ENCODE data around the gene XPR1. TPM values are rescaled to one million over a fixed set of nuclear protein-coding genes. Genes with fewer than 3 reads are reported as not detected.

Gene XPR1
- total RNA-seq, 1 experiment from 2014 or later: 19.9 TPM

DNA sequence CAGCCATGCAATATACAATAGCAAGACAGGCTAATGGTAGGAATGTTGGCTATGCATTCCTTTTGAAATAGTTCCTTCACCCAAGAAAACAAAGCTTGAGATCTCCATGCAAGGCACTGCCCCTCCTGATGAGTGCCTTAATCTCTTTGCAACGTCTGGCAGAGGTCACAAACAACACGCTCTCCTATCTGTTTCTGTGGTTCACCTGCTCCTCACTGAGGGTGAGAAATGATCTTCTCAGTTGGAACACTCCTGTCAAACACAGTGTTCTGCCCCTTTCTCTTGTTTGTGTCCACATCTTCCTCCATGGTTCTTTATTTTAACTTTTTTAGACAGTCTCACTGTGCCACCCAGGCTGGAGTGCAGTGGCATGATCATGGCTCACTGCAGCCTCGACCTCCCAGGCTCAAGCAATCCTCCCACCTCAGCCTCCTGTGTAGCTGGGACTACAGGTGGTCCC lies 21.2 kb upstream of the XPR1 start:
- no peak overlapping the region for H3K4me2 ChIP-seq (ENCODE audit: low read length)
- no peaks in the 10 kb centered on the region for H4K20me1 ChIP-seq (ENCODE audit: insufficient read depth)
- no peak overlapping the region for H3K27ac ChIP-seq (ENCODE audit: low read depth, low read length)
- H3K9me3 ChIP-seq (ENCODE audit: control insufficient read depth in 1 of 2, insufficient read depth in 1 of 2, low read depth in 1 of 2, low read length in 2 of 2): no peaks in the 10 kb centered on the region
- H3K36me3 ChIP-seq (ENCODE audit: control insufficient read depth in 1 of 2, insufficient read depth in 2 of 2, low read length in 2 of 2): no peaks in the 10 kb centered on the region
- no peaks in the 10 kb centered on the region for H3K27me3 ChIP-seq (ENCODE audit: insufficient read depth, low read length)
- H3K9ac ChIP-seq (ENCODE audit: low read length): no peak overlapping the region
- ChIA-PET RAD21 (ENCODE audit: low non-redundant PET in 1 of 2, low total read pairs in 2 of 2, uncharacterized antibody in 2 of 2, unreplicated experiment in 2 of 2) (no interaction called here), POLR2A (no interaction called here), CTCF (no interaction called here)
- peaks cover 0 to 3% of the 10 kb centered on the region in 2 experiments; a peak in 1 of 4 replicates for H3K4me1 ChIP-seq (ENCODE audit: control insufficient read depth in 1 of 2, insufficient read depth in 2 of 2, low read length in 2 of 2)
- DNase-seq (ENCODE audit: low read depth, low spot score) (no peak), ATAC-seq (no peak)
- no peaks in the 10 kb centered on the region for H3K79me2 ChIP-seq (ENCODE audit: insufficient read depth, low read length)
- intact Hi-C loops (cut with micrococcal nuclease): no loop called here
- TF ChIP-seq POLR2AphosphoS5 (IDR thresholded peaks at IDR 0.05; ENCODE audit: low read depth, low read length) (no peak), POLR2A (IDR thresholded peaks at IDR 0.05; ENCODE audit: borderline replicate concordance, extremely low read depth, insufficient read depth, insufficient read length) (no peak), CBX3 (IDR thresholded peaks at IDR 0.05; ENCODE audit: low read depth) (no peak), SRF (IDR thresholded peaks at IDR 0.05; ENCODE audit: low read depth) (no peak), ZNF274 (IDR thresholded peaks at IDR 0.05; ENCODE audit: low read depth, low read length) (no peak), JUND (IDR thresholded peaks at IDR 0.05) (no peak), EGR1 (IDR thresholded peaks at IDR 0.05; ENCODE audit: low read depth) (no peak), ELF1 (IDR thresholded peaks at IDR 0.05; ENCODE audit: borderline replicate concordance, low read depth) (no peak), SIN3A (IDR thresholded peaks at IDR 0.05; ENCODE audit: low read depth) (no peak), RAD21 (IDR thresholded peaks at IDR 0.05; ENCODE audit: low read depth) (no peak)
- TF ChIP-seq, protein P1, sequence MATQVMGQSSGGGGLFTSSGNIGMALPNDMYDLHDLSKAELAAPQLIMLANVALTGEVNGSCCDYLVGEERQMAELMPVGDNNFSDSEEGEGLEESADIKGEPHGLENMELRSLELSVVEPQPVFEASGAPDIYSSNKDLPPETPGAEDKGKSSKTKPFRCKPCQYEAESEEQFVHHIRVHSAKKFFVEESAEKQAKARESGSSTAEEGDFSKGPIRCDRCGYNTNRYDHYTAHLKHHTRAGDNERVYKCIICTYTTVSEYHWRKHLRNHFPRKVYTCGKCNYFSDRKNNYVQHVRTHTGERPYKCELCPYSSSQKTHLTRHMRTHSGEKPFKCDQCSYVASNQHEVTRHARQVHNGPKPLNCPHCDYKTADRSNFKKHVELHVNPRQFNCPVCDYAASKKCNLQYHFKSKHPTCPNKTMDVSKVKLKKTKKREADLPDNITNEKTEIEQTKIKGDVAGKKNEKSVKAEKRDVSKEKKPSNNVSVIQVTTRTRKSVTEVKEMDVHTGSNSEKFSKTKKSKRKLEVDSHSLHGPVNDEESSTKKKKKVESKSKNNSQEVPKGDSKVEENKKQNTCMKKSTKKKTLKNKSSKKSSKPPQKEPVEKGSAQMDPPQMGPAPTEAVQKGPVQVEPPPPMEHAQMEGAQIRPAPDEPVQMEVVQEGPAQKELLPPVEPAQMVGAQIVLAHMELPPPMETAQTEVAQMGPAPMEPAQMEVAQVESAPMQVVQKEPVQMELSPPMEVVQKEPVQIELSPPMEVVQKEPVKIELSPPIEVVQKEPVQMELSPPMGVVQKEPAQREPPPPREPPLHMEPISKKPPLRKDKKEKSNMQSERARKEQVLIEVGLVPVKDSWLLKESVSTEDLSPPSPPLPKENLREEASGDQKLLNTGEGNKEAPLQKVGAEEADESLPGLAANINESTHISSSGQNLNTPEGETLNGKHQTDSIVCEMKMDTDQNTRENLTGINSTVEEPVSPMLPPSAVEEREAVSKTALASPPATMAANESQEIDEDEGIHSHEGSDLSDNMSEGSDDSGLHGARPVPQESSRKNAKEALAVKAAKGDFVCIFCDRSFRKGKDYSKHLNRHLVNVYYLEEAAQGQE (IDR thresholded peaks at IDR 0.05; ENCODE audit: low read depth): no peak
- TF ChIP-seq, protein P2, sequence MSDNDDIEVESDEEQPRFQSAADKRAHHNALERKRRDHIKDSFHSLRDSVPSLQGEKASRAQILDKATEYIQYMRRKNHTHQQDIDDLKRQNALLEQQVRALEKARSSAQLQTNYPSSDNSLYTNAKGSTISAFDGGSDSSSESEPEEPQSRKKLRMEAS (IDR thresholded peaks at IDR 0.05): no peak
- TF ChIP-seq, protein P3, sequence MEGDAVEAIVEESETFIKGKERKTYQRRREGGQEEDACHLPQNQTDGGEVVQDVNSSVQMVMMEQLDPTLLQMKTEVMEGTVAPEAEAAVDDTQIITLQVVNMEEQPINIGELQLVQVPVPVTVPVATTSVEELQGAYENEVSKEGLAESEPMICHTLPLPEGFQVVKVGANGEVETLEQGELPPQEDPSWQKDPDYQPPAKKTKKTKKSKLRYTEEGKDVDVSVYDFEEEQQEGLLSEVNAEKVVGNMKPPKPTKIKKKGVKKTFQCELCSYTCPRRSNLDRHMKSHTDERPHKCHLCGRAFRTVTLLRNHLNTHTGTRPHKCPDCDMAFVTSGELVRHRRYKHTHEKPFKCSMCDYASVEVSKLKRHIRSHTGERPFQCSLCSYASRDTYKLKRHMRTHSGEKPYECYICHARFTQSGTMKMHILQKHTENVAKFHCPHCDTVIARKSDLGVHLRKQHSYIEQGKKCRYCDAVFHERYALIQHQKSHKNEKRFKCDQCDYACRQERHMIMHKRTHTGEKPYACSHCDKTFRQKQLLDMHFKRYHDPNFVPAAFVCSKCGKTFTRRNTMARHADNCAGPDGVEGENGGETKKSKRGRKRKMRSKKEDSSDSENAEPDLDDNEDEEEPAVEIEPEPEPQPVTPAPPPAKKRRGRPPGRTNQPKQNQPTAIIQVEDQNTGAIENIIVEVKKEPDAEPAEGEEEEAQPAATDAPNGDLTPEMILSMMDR (IDR thresholded peaks at IDR 0.05 in 2 of 3, conservative IDR thresholded peaks at IDR 0.05 in 1 of 3; ENCODE audit: borderline replicate concordance in 1 of 3, insufficient read depth in 1 of 3, low read depth in 2 of 3, low read length in 2 of 3): no peak
- TF ChIP-seq, protein P4, sequence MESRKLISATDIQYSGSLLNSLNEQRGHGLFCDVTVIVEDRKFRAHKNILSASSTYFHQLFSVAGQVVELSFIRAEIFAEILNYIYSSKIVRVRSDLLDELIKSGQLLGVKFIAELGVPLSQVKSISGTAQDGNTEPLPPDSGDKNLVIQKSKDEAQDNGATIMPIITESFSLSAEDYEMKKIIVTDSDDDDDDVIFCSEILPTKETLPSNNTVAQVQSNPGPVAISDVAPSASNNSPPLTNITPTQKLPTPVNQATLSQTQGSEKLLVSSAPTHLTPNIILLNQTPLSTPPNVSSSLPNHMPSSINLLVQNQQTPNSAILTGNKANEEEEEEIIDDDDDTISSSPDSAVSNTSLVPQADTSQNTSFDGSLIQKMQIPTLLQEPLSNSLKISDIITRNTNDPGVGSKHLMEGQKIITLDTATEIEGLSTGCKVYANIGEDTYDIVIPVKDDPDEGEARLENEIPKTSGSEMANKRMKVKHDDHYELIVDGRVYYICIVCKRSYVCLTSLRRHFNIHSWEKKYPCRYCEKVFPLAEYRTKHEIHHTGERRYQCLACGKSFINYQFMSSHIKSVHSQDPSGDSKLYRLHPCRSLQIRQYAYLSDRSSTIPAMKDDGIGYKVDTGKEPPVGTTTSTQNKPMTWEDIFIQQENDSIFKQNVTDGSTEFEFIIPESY (IDR thresholded peaks at IDR 0.05; ENCODE audit: extremely low read depth, insufficient replicate concordance, low read length): no peak
- TF ChIP-seq, protein P5, sequence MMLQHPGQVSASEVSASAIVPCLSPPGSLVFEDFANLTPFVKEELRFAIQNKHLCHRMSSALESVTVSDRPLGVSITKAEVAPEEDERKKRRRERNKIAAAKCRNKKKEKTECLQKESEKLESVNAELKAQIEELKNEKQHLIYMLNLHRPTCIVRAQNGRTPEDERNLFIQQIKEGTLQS (IDR thresholded peaks at IDR 0.05): no peak
- H3K9me2 ChIP-seq (ENCODE audit: insufficient read depth): peaks cover 4% of the 10 kb centered on the region; the same call in 1 of the 2 replicates
- H3K4me3 ChIP-seq (replicated peaks in 1 of 2; ENCODE audit: low read depth in 1 of 2, low read length in 2 of 2): no peak overlapping the region
- BruUV-seq (replicated peaks): no TSS peak
- no peak overlapping the region for H2AFZ ChIP-seq (ENCODE audit: low read depth, low read length, poor library complexity, severe bottlenecking)

Data from HCT116 (cell line).